HepG2 (cell line): ENCODE results near the gene PRICKLE2.

Experiments used
- BRCA1 ChIP-seq: sonication (generic); formaldehyde crosslinking; IDR thresholded peaks from 2 replicates; pipeline ENCODE4 v1.4.0; 2020; ENCODE audit warnings: missing genetic modification reagents
- IRF2 ChIP-seq: IDR thresholded peaks from 2 replicates; pipeline ENCODE4 v1.6.1; 2018; ENCODE audit warnings: missing genetic modification reagents, missing compliant biosample characterization
- NR2F6 ChIP-seq, 2 experiments: IDR thresholded peaks; 2 replicates each; pipeline ENCODE4 v1.6.1; 2016; ENCODE audit warnings: antibody characterized with exemption in 1 of 2, mild to moderate bottlenecking in 1 of 2
- POLR2A ChIP-seq, 2 experiments: IDR thresholded peaks; 2 replicates each; pipeline ENCODE4 v1.6.1; 2011; ENCODE audit warnings: low read depth in 2 of 2, low read length in 2 of 2, mild to moderate bottlenecking in 1 of 2, moderate library complexity in 1 of 2; ENCODE audit not compliant: insufficient read depth in 1 of 2
- TARDBP ChIP-seq: sonication (generic); formaldehyde crosslinking; IDR thresholded peaks from 2 replicates; pipeline ENCODE4 v1.8.0; 2022; ENCODE audit warnings: mild to moderate bottlenecking, missing genetic modification reagents
- ZBTB38 ChIP-seq: sonication (generic); formaldehyde crosslinking; IDR thresholded peaks from 2 replicates; pipeline ENCODE4 v1.5.1; 2020; ENCODE audit warnings: mild to moderate bottlenecking, missing genetic modification reagents
- ZNF792 ChIP-seq: IDR thresholded peaks from 2 replicates; pipeline ENCODE4 v1.6.1; 2016
- TF ChIP-seq, protein P1 (sequence below): sonication (generic); formaldehyde crosslinking; conservative IDR thresholded peaks from 2 replicates; pipeline ENCODE4 v1.4.0; 2020; ENCODE audit warnings: mild to moderate bottlenecking, missing genetic modification reagents, moderate library complexity
- TF ChIP-seq, protein P2 (sequence below): sonication (generic); formaldehyde crosslinking; IDR thresholded peaks from 2 replicates; pipeline ENCODE4 v1.5.0; 2020; ENCODE audit warnings: mild to moderate bottlenecking, missing genetic modification reagents, moderate library complexity
- TF ChIP-seq, protein P3 (sequence below): sonication (generic); formaldehyde crosslinking; IDR thresholded peaks from 2 replicates; pipeline ENCODE4 v1.8.0; 2022; ENCODE audit warnings: mild to moderate bottlenecking, missing genetic modification reagents; ENCODE audit not compliant: insufficient replicate concordance

DNA sequence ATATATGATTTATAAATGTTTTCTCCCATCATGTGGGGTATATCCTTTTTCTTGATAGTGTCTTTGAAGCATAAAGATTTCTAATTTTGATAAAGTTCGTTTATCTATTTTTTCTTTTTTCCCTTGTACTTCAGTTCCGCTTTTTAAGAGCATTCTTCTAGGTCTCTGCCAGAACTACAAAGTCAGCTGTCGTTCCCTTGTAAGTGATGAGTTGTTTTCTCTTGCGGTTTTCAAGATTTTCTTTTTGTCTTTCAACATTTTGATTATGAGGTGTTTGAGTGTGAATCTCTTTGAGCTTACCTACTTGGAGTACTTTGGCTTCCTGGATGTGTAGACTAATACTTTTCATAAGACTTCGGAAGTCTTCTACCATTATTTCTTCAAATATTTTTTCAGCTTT is 9.3 kb upstream of the PRICKLE2 start:
- TF ChIP-seq TARDBP (CRISPR knock-in tag) (no peak), IRF2 (CRISPR knock-in tag) (no peak), ZNF792 (CRISPR knock-in tag) (no peak), NR2F6 (IDR thresholded peaks at IDR 0.05) (no peak), NR2F6 (CRISPR knock-in tag; IDR thresholded peaks at IDR 0.05) (no peak), POLR2A (IDR thresholded peaks at IDR 0.05; ENCODE audit: insufficient read depth in 1 of 2, low read depth in 2 of 2, low read length in 2 of 2) (no peak), BRCA1 (CRISPR knock-in tag) (no peak), ZBTB38 (no peak)
- TF ChIP-seq, protein P1, sequence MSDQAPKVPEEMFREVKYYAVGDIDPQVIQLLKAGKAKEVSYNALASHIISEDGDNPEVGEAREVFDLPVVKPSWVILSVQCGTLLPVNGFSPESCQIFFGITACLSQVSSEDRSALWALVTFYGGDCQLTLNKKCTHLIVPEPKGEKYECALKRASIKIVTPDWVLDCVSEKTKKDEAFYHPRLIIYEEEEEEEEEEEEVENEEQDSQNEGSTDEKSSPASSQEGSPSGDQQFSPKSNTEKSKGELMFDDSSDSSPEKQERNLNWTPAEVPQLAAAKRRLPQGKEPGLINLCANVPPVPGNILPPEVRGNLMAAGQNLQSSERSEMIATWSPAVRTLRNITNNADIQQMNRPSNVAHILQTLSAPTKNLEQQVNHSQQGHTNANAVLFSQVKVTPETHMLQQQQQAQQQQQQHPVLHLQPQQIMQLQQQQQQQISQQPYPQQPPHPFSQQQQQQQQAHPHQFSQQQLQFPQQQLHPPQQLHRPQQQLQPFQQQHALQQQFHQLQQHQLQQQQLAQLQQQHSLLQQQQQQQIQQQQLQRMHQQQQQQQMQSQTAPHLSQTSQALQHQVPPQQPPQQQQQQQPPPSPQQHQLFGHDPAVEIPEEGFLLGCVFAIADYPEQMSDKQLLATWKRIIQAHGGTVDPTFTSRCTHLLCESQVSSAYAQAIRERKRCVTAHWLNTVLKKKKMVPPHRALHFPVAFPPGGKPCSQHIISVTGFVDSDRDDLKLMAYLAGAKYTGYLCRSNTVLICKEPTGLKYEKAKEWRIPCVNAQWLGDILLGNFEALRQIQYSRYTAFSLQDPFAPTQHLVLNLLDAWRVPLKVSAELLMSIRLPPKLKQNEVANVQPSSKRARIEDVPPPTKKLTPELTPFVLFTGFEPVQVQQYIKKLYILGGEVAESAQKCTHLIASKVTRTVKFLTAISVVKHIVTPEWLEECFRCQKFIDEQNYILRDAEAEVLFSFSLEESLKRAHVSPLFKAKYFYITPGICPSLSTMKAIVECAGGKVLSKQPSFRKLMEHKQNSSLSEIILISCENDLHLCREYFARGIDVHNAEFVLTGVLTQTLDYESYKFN, result no peak
- TF ChIP-seq, protein P2, sequence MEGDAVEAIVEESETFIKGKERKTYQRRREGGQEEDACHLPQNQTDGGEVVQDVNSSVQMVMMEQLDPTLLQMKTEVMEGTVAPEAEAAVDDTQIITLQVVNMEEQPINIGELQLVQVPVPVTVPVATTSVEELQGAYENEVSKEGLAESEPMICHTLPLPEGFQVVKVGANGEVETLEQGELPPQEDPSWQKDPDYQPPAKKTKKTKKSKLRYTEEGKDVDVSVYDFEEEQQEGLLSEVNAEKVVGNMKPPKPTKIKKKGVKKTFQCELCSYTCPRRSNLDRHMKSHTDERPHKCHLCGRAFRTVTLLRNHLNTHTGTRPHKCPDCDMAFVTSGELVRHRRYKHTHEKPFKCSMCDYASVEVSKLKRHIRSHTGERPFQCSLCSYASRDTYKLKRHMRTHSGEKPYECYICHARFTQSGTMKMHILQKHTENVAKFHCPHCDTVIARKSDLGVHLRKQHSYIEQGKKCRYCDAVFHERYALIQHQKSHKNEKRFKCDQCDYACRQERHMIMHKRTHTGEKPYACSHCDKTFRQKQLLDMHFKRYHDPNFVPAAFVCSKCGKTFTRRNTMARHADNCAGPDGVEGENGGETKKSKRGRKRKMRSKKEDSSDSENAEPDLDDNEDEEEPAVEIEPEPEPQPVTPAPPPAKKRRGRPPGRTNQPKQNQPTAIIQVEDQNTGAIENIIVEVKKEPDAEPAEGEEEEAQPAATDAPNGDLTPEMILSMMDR (CRISPR knock-in tag), result no peak
- TF ChIP-seq, protein P3, sequence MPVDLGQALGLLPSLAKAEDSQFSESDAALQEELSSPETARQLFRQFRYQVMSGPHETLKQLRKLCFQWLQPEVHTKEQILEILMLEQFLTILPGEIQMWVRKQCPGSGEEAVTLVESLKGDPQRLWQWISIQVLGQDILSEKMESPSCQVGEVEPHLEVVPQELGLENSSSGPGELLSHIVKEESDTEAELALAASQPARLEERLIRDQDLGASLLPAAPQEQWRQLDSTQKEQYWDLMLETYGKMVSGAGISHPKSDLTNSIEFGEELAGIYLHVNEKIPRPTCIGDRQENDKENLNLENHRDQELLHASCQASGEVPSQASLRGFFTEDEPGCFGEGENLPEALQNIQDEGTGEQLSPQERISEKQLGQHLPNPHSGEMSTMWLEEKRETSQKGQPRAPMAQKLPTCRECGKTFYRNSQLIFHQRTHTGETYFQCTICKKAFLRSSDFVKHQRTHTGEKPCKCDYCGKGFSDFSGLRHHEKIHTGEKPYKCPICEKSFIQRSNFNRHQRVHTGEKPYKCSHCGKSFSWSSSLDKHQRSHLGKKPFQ (CRISPR knock-in tag), result no peak
